Measurements from ENCODE around the gene NACC1.
"Not testable (repeated sequence)": the region's sequence is repeated elsewhere in the genome, so short reads cannot be mapped to it uniquely, and the experiment has no call there.

The NACC1 gene

GRCh38 chr19:13173139-13173737 lies 55.2 kb downstream of the NACC1 start:
- H3K27ac ChIP-seq (ENCODE audit: low read length), result no peak overlapping the region

GRCh38 chr19:13176345-13176744 lies 58.3 kb downstream of the NACC1 start:
- DNase-seq, result no peak
- no peaks in the 10 kb centered on the region for H3K4me1 ChIP-seq (ENCODE audit: low read length)
- no peaks in the 10 kb centered on the region for H3K36me3 ChIP-seq (replicated peaks; ENCODE audit: insufficient read depth, low read length)
- no peaks in the 10 kb centered on the region for H3F3A ChIP-seq (ENCODE audit: insufficient read depth, low read length)
- TF ChIP-seq, protein P1, sequence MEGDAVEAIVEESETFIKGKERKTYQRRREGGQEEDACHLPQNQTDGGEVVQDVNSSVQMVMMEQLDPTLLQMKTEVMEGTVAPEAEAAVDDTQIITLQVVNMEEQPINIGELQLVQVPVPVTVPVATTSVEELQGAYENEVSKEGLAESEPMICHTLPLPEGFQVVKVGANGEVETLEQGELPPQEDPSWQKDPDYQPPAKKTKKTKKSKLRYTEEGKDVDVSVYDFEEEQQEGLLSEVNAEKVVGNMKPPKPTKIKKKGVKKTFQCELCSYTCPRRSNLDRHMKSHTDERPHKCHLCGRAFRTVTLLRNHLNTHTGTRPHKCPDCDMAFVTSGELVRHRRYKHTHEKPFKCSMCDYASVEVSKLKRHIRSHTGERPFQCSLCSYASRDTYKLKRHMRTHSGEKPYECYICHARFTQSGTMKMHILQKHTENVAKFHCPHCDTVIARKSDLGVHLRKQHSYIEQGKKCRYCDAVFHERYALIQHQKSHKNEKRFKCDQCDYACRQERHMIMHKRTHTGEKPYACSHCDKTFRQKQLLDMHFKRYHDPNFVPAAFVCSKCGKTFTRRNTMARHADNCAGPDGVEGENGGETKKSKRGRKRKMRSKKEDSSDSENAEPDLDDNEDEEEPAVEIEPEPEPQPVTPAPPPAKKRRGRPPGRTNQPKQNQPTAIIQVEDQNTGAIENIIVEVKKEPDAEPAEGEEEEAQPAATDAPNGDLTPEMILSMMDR (IDR thresholded peaks at IDR 0.05; ENCODE audit: low read length), result no peak
- no peak for TF ChIP-seq EZH2phosphoT487 (IDR thresholded peaks at IDR 0.05; ENCODE audit: low read length)
- TF ChIP-seq EZH2 (optimal IDR thresholded peaks at IDR 0.05; ENCODE audit: low read depth, low read length), result no peak
- no peak overlapping the region for H3K27ac ChIP-seq (ENCODE audit: low read length)
- H2AFZ ChIP-seq (ENCODE audit: low read length), result no peak overlapping the region
- no peaks in the 10 kb centered on the region for H4K20me1 ChIP-seq (ENCODE audit: insufficient read depth, low read length)
- H3K9me2 ChIP-seq (replicated peaks; ENCODE audit: insufficient read depth, low read length), result no peaks in the 10 kb centered on the region
- H3K9me3 ChIP-seq (replicated peaks; ENCODE audit: insufficient read depth, low read length), result no peaks in the 10 kb centered on the region
- H3K4me2 ChIP-seq (ENCODE audit: low read depth, low read length), result no peak overlapping the region
- no peak overlapping the region for H3K9ac ChIP-seq (ENCODE audit: low read length)
- no peaks in the 10 kb centered on the region for H3K79me2 ChIP-seq (ENCODE audit: low read length)
- no peak overlapping the region for H3K4me3 ChIP-seq (ENCODE audit: low read length)
- peaks cover 48% of the 10 kb centered on the region for H3K27me3 ChIP-seq (replicated peaks; ENCODE audit: insufficient read depth, low read length)

More at GRCh38 chr19:13173139-13173737, 55.2 kb downstream of the NACC1 start:
- no peak overlapping the region for H3K4me3 ChIP-seq (ENCODE audit: low read length)
- H3K27me3 ChIP-seq (replicated peaks; ENCODE audit: insufficient read depth, low read length), result peaks cover 39% of the 10 kb centered on the region
- no peaks in the 10 kb centered on the region for H4K20me1 ChIP-seq (ENCODE audit: insufficient read depth, low read length)
- DNase-seq, result no peak
- H3K9me2 ChIP-seq (replicated peaks; ENCODE audit: insufficient read depth, low read length), result no peaks in the 10 kb centered on the region
- no peak overlapping the region for H2AFZ ChIP-seq (ENCODE audit: low read length)
- no peaks in the 10 kb centered on the region for H3K79me2 ChIP-seq (ENCODE audit: low read length)
- no peaks in the 10 kb centered on the region for H3K36me3 ChIP-seq (replicated peaks; ENCODE audit: insufficient read depth, low read length)
- H3K4me1 ChIP-seq (ENCODE audit: low read length), result no peaks in the 10 kb centered on the region
- no peaks in the 10 kb centered on the region for H3F3A ChIP-seq (ENCODE audit: insufficient read depth, low read length)
- no peak overlapping the region for H3K4me2 ChIP-seq (ENCODE audit: low read depth, low read length)
- H3K9ac ChIP-seq (ENCODE audit: low read length), result no peak overlapping the region
- no peaks in the 10 kb centered on the region for H3K9me3 ChIP-seq (replicated peaks; ENCODE audit: insufficient read depth, low read length)
- TF ChIP-seq, protein P1 (IDR thresholded peaks at IDR 0.05; ENCODE audit: low read length), result no peak
- TF ChIP-seq EZH2phosphoT487 (IDR thresholded peaks at IDR 0.05; ENCODE audit: low read length), result no peak
- no peak for TF ChIP-seq EZH2 (optimal IDR thresholded peaks at IDR 0.05; ENCODE audit: low read depth, low read length)

DNA sequence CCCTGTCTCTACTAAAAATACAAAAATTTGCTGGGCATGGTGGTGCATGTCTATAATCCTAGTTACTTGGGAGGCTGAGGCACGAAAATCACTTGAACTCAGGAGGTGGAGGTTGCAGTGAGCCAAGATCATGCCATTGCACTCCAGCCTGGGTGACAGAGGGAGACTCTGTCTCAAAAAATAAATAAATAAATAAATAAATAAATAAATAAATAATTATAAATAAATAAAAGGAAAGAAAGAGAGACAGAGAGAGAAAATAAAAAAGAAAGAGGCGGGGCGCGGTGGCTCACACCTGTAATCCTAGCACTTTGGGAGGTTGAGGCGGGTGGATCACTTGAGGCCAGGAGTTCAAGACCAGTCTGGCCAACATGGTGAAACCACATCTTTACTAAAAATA lies 59.5 kb downstream of the NACC1 start:
- H3K79me2 ChIP-seq (ENCODE audit: low read length); H3K4me3 ChIP-seq (ENCODE audit: low read length); H3K4me1 ChIP-seq (ENCODE audit: low read length); H3K36me3 ChIP-seq (replicated peaks; ENCODE audit: insufficient read depth, low read length); H4K20me1 ChIP-seq (ENCODE audit: insufficient read depth, low read length); H3K9me3 ChIP-seq (replicated peaks; ENCODE audit: insufficient read depth, low read length); H3K9ac ChIP-seq (ENCODE audit: low read length); DNase-seq; H2AFZ ChIP-seq (ENCODE audit: low read length); H3K4me2 ChIP-seq (ENCODE audit: low read depth, low read length); H3F3A ChIP-seq (ENCODE audit: insufficient read depth, low read length); H3K27ac ChIP-seq (ENCODE audit: low read length); H3K9me2 ChIP-seq (replicated peaks; ENCODE audit: insufficient read depth, low read length): not testable (repeated sequence)
- H3K27me3 ChIP-seq (replicated peaks; ENCODE audit: insufficient read depth, low read length), result peaks cover 50% of the 10 kb centered on the region

DNA sequence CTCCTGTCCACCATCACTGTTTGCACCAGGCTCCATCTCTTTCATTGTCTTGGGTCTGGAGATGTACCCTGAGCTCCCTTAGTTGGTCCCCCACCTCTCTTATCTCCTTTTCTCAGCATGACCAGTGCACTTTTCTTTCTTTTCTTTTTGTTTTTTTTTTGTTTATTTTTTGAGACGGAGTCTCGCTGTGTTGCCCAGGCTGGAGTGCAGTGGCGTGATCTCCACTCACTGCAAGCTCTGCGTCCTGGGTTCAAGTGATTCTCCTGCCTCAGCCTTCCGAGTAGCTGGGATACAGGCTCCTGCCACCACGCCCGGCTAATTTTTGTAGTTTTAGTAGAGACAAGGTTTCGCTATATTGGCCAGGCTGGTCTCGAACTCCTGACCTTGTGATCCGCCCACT lies 60.2 kb downstream of the NACC1 start:
- H3F3A ChIP-seq (ENCODE audit: insufficient read depth, low read length); H2AFZ ChIP-seq (ENCODE audit: low read length); H3K79me2 ChIP-seq (ENCODE audit: low read length); H3K4me2 ChIP-seq (ENCODE audit: low read depth, low read length); H3K4me1 ChIP-seq (ENCODE audit: low read length); H3K4me3 ChIP-seq (ENCODE audit: low read length); H3K27ac ChIP-seq (ENCODE audit: low read length); H3K36me3 ChIP-seq (replicated peaks; ENCODE audit: insufficient read depth, low read length); H3K9me3 ChIP-seq (replicated peaks; ENCODE audit: insufficient read depth, low read length); H4K20me1 ChIP-seq (ENCODE audit: insufficient read depth, low read length); H3K9ac ChIP-seq (ENCODE audit: low read length); H3K9me2 ChIP-seq (replicated peaks; ENCODE audit: insufficient read depth, low read length); DNase-seq: not testable (repeated sequence)
- H3K27me3 ChIP-seq (replicated peaks; ENCODE audit: insufficient read depth, low read length), result peaks cover 45% of the 10 kb centered on the region

Measured in MM.1S (cell line).